NCI-H146 (cell line): ENCODE results near the gene ARL2BP.

Source experiments
- DNase-seq: peaks from one replicate; lab custom pipeline; 2025; lab: John Stamatoyannopoulos, UW

ARL2BP gene

DNA sequence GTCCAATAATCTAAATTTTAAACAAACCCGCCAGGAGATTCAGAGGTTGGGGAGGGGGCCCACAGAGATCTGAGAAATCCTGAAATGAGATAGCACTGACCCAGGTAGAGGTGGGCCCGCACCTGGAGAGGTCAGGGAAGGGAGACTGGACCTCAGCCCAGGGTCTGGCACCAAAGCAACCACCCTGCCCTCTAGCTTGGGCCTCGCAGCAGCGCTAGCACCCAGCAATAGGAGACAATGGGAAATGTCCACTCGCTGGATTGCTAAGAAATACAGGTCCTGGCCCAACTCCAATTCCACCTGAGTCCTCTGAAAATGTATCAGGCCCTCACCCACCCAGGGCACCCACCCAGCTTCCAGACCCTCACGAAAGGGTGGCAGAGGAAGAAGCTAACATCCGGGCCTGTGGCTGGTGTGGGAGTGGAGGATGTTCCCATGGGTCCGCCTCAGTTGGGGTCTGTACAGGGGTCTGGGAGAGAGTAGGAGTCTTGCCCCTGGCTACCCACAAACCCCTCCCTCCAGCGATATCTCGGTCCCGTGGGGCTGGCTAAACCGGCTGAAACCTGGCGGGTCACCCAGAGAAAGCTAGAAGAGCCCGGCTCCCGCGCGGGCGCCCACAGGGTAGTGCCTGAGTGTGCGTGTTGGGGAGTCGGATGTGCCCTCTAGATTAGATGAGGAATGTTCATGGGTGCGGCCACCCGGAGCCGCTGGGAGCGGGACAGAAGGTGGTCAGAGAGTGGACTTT is 38.3 kb downstream of the ARL2BP start:
- no peak for DNase-seq

- DNase-seq = no peak
These were observed 38.8 kb downstream of the ARL2BP start for GRCh38 chr16:57283959-57284208.

- peak; percentile 64 for DNase-seq
These were observed 39.3 kb downstream of the ARL2BP start, which contains the start of gene PLLP for GRCh38 chr16:57284209-57284951. TSS of gene PLLP (minus strand) at chr16:57284672. CDS start at chr16:57284540, 132 bp downstream.

DNA sequence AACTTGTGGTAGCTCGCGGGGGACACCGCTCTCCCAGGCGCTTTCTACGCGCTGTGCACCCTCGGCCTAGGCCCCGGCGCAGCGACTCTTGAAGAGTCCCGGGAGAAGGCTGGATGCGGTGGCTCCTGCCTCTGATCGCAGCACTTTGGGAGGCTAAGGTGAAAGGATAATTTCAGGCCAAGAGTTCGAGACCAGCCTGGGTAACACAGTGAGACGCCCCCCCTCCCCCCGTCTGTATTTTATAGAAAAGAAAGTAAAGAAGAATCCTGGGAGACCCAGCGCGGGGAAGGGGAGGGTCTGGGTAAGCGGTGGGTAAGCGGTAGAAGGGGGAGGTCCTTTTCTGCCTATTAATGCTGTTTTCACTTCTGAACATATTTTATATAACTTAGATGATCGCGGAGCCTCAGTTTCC is 39.9 kb downstream of the ARL2BP start:
- no peak for DNase-seq

GRCh38 chr16:57285379-57285778 is 40.3 kb downstream of the ARL2BP start:
- DNase-seq = no peak

GRCh38 chr16:57289391-57290257 is 44.6 kb downstream of the ARL2BP start:
- DNase-seq = no peak

- DNase-seq = peak; percentile 16
These were observed 52.8 kb downstream of the ARL2BP start for GRCh38 chr16:57297856-57298255.

DNA sequence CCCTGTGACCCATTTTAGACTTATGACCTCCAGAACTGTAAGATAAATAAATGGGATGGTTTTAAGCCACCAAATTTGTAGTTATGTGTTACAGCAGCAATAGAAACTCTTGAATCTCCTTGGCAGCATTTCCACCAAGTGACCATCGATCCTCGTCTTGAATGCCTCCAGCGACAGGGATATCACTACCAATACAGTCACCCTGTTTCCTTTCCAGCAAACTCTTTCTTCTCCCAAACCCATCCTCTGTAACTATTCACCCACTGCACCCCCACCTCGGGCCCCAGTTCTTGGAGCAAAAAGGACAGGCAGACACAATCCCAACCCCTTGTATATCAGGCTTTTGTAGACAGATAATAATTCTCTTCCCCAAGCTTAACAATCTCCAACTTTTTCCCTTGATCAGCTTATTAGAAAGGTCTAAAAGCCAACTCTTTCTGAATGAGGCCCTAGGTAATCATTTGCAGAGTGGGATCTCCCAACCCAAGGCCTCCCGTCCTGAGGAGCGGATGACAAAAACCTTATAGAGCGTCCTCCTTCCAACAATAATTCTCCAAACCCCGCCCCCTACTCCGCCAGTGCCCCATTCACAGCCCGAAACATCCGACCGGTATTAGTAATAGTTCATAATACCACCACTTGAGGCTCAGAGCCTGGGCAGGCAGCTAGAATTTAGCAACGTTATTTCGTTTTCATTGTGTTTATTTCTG is 54.1 kb downstream of the ARL2BP start:
- peak; percentile 50 for DNase-seq

- DNase-seq = peak; percentile 88
These were observed 54.8 kb downstream of the ARL2BP start for GRCh38 chr16:57299719-57300386.

DNA sequence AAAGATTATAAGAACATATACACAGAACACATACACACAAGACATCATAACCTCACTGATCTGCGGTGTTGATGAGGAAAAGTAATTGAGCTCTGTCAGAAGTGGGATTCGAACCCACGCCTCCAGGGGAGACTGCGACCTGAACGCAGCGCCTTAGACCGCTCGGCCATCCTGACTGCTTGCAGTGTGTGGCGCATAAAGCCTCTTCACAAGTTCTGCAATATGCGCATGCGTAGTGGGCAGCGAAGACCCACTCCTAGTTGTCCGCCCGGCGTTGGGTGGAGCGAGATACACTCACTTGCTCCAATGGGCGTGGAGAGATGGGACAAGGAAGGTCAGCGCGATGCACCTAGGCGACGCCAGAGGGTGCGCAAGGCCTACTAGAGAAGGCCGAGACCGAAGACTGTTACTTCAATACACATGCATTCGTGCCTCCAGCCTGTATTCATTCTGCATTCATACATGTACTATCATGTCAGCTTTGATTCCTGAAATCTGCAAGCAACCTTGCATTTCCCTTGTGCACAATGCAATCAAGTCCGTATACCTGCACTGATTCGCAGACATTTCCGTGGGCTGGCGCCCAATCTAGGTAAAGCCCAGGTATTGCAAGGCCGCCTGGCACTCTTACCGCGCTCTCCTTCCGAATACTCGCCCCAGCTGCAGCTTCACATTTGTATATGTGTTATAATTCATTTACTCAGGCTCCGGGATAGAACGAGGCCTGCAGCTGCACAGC is 55.5 kb downstream of the ARL2BP start:
- peak; percentile 97 for DNase-seq

DNA sequence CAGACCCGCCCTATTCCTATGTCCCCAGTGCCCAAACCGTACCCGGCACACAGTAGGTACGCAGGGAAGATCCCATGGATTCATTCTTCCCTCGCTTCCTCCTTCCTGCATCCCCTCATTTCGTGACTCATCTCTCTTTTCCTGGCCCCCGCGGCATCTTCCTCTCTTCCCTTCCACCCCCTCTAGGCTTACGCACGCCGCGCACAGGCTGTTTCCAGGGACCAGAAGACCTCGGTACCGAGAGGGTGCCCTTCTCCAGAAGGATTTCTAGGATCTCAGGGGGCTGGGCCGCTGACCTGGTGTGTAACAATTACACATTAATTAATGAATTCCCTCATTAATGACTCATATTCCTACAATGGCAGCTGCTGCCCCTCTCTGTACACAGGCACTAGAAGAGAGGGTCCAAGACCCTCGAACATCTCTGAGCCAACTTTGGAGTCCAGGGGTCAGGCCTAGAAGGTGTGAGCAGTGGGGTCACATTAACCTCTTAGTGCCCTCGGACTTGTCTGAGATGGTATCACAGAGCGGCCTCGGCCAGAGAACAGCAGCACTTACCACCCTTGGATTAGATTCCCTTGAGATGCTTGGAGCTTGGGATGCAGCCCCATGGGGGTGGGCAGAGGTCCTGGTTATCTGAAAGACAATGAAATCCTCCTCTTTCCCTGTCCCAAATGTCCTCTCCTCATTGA is 56.2 kb downstream of the ARL2BP start:
- DNase-seq = no peak
